Kidney (tissue), 14 donors: ENCODE results near the gene MLN. TPM values are rescaled to one million over a fixed set of nuclear protein-coding genes. Genes with fewer than 3 reads are reported as not detected.
A peak's percentile ranks its signal among the peaks of the same experiment; 100 is the strongest.

Experiments
- DNase-seq, 5 donors: peaks; one replicate each; pipeline ENCODE4 v3.0.0-alpha.2; 2013 to 2020
- FAIRE-seq: peaks from 2 replicates; lab custom pipeline; 2012; peaks lifted over from hg19 to GRCh38; lab: Jason Lieb, UNC
- H3K27ac ChIP-seq, 2 donors: one replicate each; pipeline ENCODE4 v1.7.0; 2013; ENCODE audit warnings: low read depth in 2 of 2, low read length in 2 of 2, inconsistent platforms in 1 of 2
- H3K27me3 ChIP-seq: one replicate; pipeline ENCODE4 v1.7.1; 2013; ENCODE audit warnings: low read length, inconsistent platforms; ENCODE audit not compliant: control insufficient read depth, insufficient read depth
- H3K36me3 ChIP-seq, 3 donors: one replicate each; pipeline versions ENCODE4 v1.7.0 to v1.7.1; 2013; ENCODE audit warnings: low read length in 3 of 3, control low read depth in 1 of 3, inconsistent platforms in 1 of 3; ENCODE audit not compliant: insufficient read depth in 3 of 3, control insufficient read depth in 2 of 3
- H3K4me1 ChIP-seq, 3 donors: one replicate each; pipeline versions ENCODE4 v1.7.0 to v1.7.1; 2013; ENCODE audit warnings: low read length in 3 of 3, inconsistent platforms in 1 of 3, low read depth in 1 of 3; ENCODE audit not compliant: control insufficient read depth in 2 of 3, insufficient read depth in 2 of 3
- H3K4me3 ChIP-seq, 3 donors: one replicate each; pipeline versions ENCODE4 v1.7.0 to v1.8.1; 2013; ENCODE audit warnings: low read length in 3 of 3, control low read depth in 1 of 3, inconsistent platforms in 1 of 3
- H3K9ac ChIP-seq, 3 donors: one replicate each; pipeline versions ENCODE4 v1.7.0 to v1.7.1; 2013; ENCODE audit warnings: low read length in 3 of 3, control low read depth in 1 of 3, inconsistent platforms in 1 of 3
- H3K9me3 ChIP-seq, 3 donors: one replicate each; pipeline versions ENCODE4 v1.7.0 to v1.7.1; 2013; ENCODE audit warnings: low read length in 3 of 3, control low read depth in 1 of 3, inconsistent platforms in 1 of 3; ENCODE audit not compliant: control insufficient read depth in 2 of 3, insufficient read depth in 1 of 3
- intact Hi-C: fragments of 100-400 bp; cut with DNase I; formaldehyde crosslinking; loops from one replicate; pipeline ENCODE4 v1.11.1; 2022
- polyA plus RNA-seq: library from polyadenylated mRNA; stranded (reverse); fragments of 350-450 nt; fragmentation: Illumina TruSeq; extraction: RNeasy Lipid Tissue Mini Kit (QIAGEN cat#74804); gene quantifications from one replicate; pipeline ENCODE4 v1.2.3, GENCODE V29; 2014; ENCODE audit warnings: low read depth, low replicate concordance; ENCODE audit not compliant: insufficient read depth
- total RNA-seq: library from RNA; stranded (reverse); fragmentation: NEBNext Ultra II Directional; extraction: Animal tissue kit (Norgen Biotek cat#: 25700); gene quantifications from one replicate; pipeline ENCODE4 v1.2.1, GENCODE V29; 2021
- TF ChIP-seq, protein P1 (sequence below): IDR thresholded peaks from 3 replicates; pipeline ENCODE4 v1.5.1; 2012; ENCODE audit warnings: mild to moderate bottlenecking, moderate library complexity, borderline replicate concordance; ENCODE audit not compliant: insufficient read depth; ENCODE audit errors: extremely low read depth
- donor health status: control.
- donor health status: control.
- donor health status: control.
- donor health status: control.
- donor health status: control.
- donor health status: DM: yes; HTN: yes; CAD: no.
- donor health status: Normal renal cell carcinoma (clear cell type).

The MLN gene
- total and polyA plus RNA-seq, 2 donors from 2014 or later = not detected

GRCh38 chr6:33799454-33800113 is 4.2 kb downstream of the MLN start:
- intact Hi-C loops = no loop called here
- DNase-seq = peak in 1 of 5 donors; percentile 57
- H3K4me1 ChIP-seq = no peaks in the 10 kb centered on the region
- H3K36me3 ChIP-seq = no peaks in the 10 kb centered on the region
- H3K4me3 ChIP-seq = no peak overlapping the region
- H3K27me3 ChIP-seq = no peaks in the 10 kb centered on the region
- no peak for FAIRE-seq
- H3K9me3 ChIP-seq = no peaks in the 10 kb centered on the region
- no peak overlapping the region for H3K9ac ChIP-seq
- no peak overlapping the region for H3K27ac ChIP-seq
- TF ChIP-seq, protein P1, sequence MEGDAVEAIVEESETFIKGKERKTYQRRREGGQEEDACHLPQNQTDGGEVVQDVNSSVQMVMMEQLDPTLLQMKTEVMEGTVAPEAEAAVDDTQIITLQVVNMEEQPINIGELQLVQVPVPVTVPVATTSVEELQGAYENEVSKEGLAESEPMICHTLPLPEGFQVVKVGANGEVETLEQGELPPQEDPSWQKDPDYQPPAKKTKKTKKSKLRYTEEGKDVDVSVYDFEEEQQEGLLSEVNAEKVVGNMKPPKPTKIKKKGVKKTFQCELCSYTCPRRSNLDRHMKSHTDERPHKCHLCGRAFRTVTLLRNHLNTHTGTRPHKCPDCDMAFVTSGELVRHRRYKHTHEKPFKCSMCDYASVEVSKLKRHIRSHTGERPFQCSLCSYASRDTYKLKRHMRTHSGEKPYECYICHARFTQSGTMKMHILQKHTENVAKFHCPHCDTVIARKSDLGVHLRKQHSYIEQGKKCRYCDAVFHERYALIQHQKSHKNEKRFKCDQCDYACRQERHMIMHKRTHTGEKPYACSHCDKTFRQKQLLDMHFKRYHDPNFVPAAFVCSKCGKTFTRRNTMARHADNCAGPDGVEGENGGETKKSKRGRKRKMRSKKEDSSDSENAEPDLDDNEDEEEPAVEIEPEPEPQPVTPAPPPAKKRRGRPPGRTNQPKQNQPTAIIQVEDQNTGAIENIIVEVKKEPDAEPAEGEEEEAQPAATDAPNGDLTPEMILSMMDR = no peak

- DNase-seq (peak in 1 of 5 donors; percentile 60), FAIRE-seq (no peak)
- H3K27me3 ChIP-seq = no peaks in the 10 kb centered on the region
- H3K27ac ChIP-seq = no peak overlapping the region
- intact Hi-C loops = no loop called here
- no peaks in the 10 kb centered on the region for H3K36me3 ChIP-seq
- H3K9me3 ChIP-seq = no peaks in the 10 kb centered on the region
- no peak overlapping the region for H3K9ac ChIP-seq
- TF ChIP-seq, protein P1 = no peak
- H3K4me3 ChIP-seq = no peak overlapping the region
- H3K4me1 ChIP-seq = no peaks in the 10 kb centered on the region
Observed at GRCh38 chr6:33798343-33798848, 5.4 kb downstream of the MLN start.

GRCh38 chr6:33797626-33798342 is 6.0 kb downstream of the MLN start:
- Histone ChIP-seq H3K4me1 (no peaks in the 10 kb centered on the region), H3K27ac (no peak overlapping the region), H3K9ac (no peak overlapping the region), H3K27me3 (no peaks in the 10 kb centered on the region), H3K4me3 (no peak overlapping the region), H3K9me3 (no peaks in the 10 kb centered on the region), H3K36me3 (no peaks in the 10 kb centered on the region)
- TF ChIP-seq, protein P1 = no peak
- intact Hi-C loops = no loop called here
- DNase-seq (peak in 1 of 5 donors; percentile 32), FAIRE-seq (no peak)
